ENCODE results near the gene WDR90. TPM values are rescaled to one million over a fixed set of nuclear protein-coding genes. Genes with fewer than 3 reads are reported as not detected.

Gene WDR90
- total and polyA plus RNA-seq, 2 of the 13 experiments (the other 11 are each of a cell fraction or from before 2014, with no cell fraction given): 14.9 to 28.9 TPM

DNA sequence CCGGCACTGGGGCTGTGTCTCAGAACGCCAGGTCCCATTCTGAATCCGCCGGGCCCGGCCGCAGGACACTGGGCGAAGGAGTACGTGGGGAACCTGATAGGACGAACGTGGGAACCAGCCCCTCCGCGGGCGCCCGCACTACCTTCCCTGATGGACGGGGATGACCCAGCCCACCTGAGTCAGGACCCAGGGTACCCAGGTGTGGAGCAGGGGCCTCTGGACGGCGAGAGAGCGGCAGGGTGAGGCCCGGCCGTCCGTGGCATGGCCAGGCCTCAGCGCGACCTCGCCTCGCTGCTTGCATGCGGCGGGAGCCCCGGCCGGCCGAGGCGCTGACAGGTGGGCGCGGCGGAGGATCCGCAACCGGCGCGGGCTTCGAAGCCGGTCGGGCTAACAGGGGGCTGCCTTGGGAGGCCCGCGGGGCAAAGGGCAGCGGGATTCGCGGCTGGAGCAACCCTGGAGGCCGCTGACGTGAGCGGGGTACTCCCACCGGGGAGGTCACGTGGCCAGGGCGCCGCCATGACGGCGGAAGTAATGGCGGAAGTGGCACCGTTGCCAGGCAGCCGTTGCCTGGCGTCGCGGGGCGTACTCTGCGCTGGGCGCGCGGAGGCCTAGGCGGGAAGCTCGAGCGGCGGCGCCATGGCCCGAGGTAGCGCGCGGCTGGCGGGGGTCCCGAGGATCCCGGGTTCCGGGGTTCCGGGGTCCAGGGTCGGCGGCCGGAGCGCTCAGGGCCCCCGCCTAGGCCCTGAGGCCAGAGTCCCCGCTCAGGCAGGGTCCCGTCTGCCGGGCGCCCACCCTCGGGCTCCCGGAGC lies at the start of gene WDR90 (continued):
- TF ChIP-seq CEBPZ (IDR thresholded peaks at IDR 0.05; ENCODE audit: low read length): no peak
- no peak for TF ChIP-seq CAMTA2 (CRISPR knock-in tag; IDR thresholded peaks at IDR 0.05; ENCODE audit: borderline replicate concordance)
- peak; percentile 27; the same call in 1 of the 2 replicates for TF ChIP-seq ZNF740 (CRISPR knock-in tag; IDR thresholded peaks at IDR 0.05)
- peak; percentile 90 for TF ChIP-seq ZMYM4 (CRISPR knock-in tag; IDR thresholded peaks at IDR 0.05)
- TF ChIP-seq, protein P1, sequence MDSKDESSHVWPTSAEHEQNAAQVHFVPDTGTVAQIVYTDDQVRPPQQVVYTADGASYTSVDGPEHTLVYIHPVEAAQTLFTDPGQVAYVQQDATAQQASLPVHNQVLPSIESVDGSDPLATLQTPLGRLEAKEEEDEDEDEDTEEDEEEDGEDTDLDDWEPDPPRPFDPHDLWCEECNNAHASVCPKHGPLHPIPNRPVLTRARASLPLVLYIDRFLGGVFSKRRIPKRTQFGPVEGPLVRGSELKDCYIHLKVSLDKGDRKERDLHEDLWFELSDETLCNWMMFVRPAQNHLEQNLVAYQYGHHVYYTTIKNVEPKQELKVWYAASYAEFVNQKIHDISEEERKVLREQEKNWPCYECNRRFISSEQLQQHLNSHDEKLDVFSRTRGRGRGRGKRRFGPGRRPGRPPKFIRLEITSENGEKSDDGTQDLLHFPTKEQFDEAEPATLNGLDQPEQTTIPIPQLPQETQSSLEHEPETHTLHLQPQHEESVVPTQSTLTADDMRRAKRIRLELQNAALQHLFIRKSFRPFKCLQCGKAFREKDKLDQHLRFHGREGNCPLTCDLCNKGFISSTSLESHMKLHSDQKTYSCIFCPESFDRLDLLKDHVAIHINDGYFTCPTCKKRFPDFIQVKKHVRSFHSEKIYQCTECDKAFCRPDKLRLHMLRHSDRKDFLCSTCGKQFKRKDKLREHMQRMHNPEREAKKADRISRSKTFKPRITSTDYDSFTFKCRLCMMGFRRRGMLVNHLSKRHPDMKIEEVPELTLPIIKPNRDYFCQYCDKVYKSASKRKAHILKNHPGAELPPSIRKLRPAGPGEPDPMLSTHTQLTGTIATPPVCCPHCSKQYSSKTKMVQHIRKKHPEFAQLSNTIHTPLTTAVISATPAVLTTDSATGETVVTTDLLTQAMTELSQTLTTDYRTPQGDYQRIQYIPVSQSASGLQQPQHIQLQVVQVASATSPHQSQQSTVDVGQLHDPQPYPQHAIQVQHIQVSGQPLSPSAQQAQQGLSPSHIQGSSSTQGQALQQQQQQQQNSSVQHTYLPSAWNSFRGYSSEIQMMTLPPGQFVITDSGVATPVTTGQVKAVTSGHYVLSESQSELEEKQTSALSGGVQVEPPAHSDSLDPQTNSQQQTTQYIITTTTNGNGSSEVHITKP (CRISPR knock-in tag; IDR thresholded peaks at IDR 0.05; ENCODE audit: low read depth): no peak; the same call in 1 of the 2 replicates
- TF ChIP-seq ZSCAN21 (CRISPR knock-in tag; IDR thresholded peaks at IDR 0.05; ENCODE audit: borderline replicate concordance): peak; percentile 67; the same call in 1 of the 2 replicates
- TF ChIP-seq ZNF10 (CRISPR knock-in tag; IDR thresholded peaks at IDR 0.05; ENCODE audit: borderline replicate concordance, low read depth): no peak
- TF ChIP-seq MTA1 (CRISPR knock-in tag; IDR thresholded peaks at IDR 0.05; ENCODE audit: borderline replicate concordance): 0 out of 2 replicates have a peak, but pooled peaks have one; percentile 19
- peak; percentile 15; the same call in 1 of the 2 replicates for TF ChIP-seq ZNF280D (CRISPR knock-in tag; IDR thresholded peaks at IDR 0.05)
- peak; percentile 96 for TF ChIP-seq ETV6 (CRISPR knock-in tag; conservative IDR thresholded peaks at IDR 0.05)
- peak; percentile 87 for TF ChIP-seq UBTF (CRISPR knock-in tag; IDR thresholded peaks at IDR 0.05)
